Panc1 (cell line): ENCODE results near the gene SLC12A4. TPM values are rescaled to one million over a fixed set of nuclear protein-coding genes. Genes with fewer than 3 reads are reported as not detected.

Experiments
- ATAC-seq: fragments of 200-7000 bp; cut with Tn5 transposase; 2 replicates; pipeline ENCODE4 v1.9.1; 2020; ENCODE audit warnings: mild to moderate bottlenecking, moderate library complexity
- BruUV-seq: library from RNA; stranded (reverse); fragments of 400-500 nt; replicated peaks from 2 replicates; lab custom pipeline; 2021; lab: Mats Ljungman, UMichigan
- CTCF ChIA-PET: fragments of 300-600 bp; sonication (Branson Sonifier 250); formaldehyde crosslinking; loops from one replicate; lab custom pipeline; 2022; ENCODE audit warnings: antibody characterized with exemption; lab: Charles Lee
- POLR2A ChIA-PET: fragments of 300-600 bp; sonication (Branson Sonifier 250); formaldehyde crosslinking; loops from one replicate; lab custom pipeline; 2022; ENCODE audit warnings: antibody characterized with exemption; lab: Charles Lee
- DNase-seq: peaks from one replicate; pipeline ENCODE4 v3.0.0-alpha.2; 2010; ENCODE audit warnings: low read depth, low spot score
- H3K27ac ChIP-seq: 2 replicates; pipeline ENCODE4 v1.5.1; 2011; ENCODE audit warnings: mild to moderate bottlenecking, low read length, inconsistent platforms
- H3K27me3 ChIP-seq: fragments of 200-500 bp; sonication (Bioruptor generic); 2 replicates; pipeline ENCODE4 v1.6.0; 2014; ENCODE audit warnings: low read length, inconsistent platforms; ENCODE audit not compliant: control insufficient read depth, insufficient read depth
- H3K36me3 ChIP-seq: fragments of 200-500 bp; sonication (Bioruptor generic); 2 replicates; pipeline ENCODE4 v1.5.1; 2014; ENCODE audit warnings: inconsistent platforms, mild to moderate bottlenecking, low read length, moderate library complexity; ENCODE audit not compliant: control insufficient read depth, insufficient read depth
- H3K4me1 ChIP-seq: 2 replicates; pipeline ENCODE4 v1.5.1; 2011; ENCODE audit warnings: inconsistent platforms, mild to moderate bottlenecking, low read length, moderate library complexity; ENCODE audit not compliant: control insufficient read depth, insufficient read depth
- H3K4me3 ChIP-seq, 2 experiments: 2 replicates each; pipeline ENCODE4 v1.5.1; 2011 to 2012; ENCODE audit warnings: low read depth in 2 of 2, low read length in 2 of 2, mild to moderate bottlenecking in 2 of 2, inconsistent platforms in 1 of 2, moderate library complexity in 1 of 2
- H3K9me3 ChIP-seq: fragments of 200-500 bp; sonication (Bioruptor generic); 2 replicates; pipeline ENCODE4 v1.5.1; 2014; ENCODE audit warnings: low read depth, mild to moderate bottlenecking, inconsistent platforms, low read length, moderate library complexity; ENCODE audit not compliant: control insufficient read depth, insufficient read depth
- CTCF ChIP-seq: fragments of 450-650 bp; IDR thresholded peaks from 2 replicates; pipeline ENCODE4 v1.5.1; 2017; ENCODE audit warnings: mild to moderate bottlenecking
- POLR2AphosphoS5 ChIP-seq: IDR thresholded peaks from 2 replicates; pipeline ENCODE4 v1.6.1; 2012; ENCODE audit warnings: mild to moderate bottlenecking, low read depth, low read length, moderate library complexity
- REST ChIP-seq, 2 experiments: IDR thresholded peaks; 2 replicates each; pipeline ENCODE4 v1.6.1; 2011 to 2012; ENCODE audit warnings: low read depth in 2 of 2, control low read depth in 1 of 2, low read length in 1 of 2, mild to moderate bottlenecking in 1 of 2, moderate library complexity in 1 of 2; ENCODE audit not compliant: insufficient read depth in 1 of 2
- SIN3A ChIP-seq: IDR thresholded peaks from 2 replicates; pipeline ENCODE4 v1.6.1; 2012; ENCODE audit warnings: low read depth, mild to moderate bottlenecking, low read length, moderate library complexity, borderline replicate concordance; ENCODE audit not compliant: insufficient read depth
- TCF7L2 ChIP-seq: IDR thresholded peaks from 2 replicates; pipeline ENCODE4 v1.6.1; 2011; ENCODE audit warnings: mild to moderate bottlenecking, low read depth, low read length, inconsistent platforms
- in situ Hi-C: cut with HindIII; loops from 2 replicates; pipeline ENCODE4 v1.10.0; 2016; ENCODE audit warnings: low sequenced_read_pairs, low pct_unique_long_range_greater_than_20kb
- intact Hi-C: fragments of 100-400 bp; cut with micrococcal nuclease; formaldehyde crosslinking; loops from one replicate; pipeline ENCODE4 v1.10.0; 2022; ENCODE audit not compliant: unreplicated experiment
- total RNA-seq: library from RNA; stranded (reverse); gene quantifications from one replicate; pipeline ENCODE4 v1.2.1, GENCODE V29; 2021; ENCODE audit not compliant: unreplicated experiment

Gene SLC12A4
- total RNA-seq, 1 experiment from 2014 or later = 31.8 TPM

GRCh38 chr16:67909056-67909742, 59.2 kb downstream of the SLC12A4 start:
- intact Hi-C loops = no loop called here
- CTCF ChIA-PET = interaction anchor here (0.6 kb wide), 1 partner anchor 16 kb away, joined by 6 read pairs; the partner anchor contains the start of gene PSKH1

More at GRCh38 chr16:67909056-67909742, 59.2 kb downstream of the SLC12A4 start:
- H3K36me3 ChIP-seq = no peaks in the 10 kb centered on the region
- POLR2A ChIA-PET = no interaction called here
- no peak for ATAC-seq
- no peaks in the 10 kb centered on the region for H3K9me3 ChIP-seq
- no peak for TF ChIP-seq TCF7L2
- TF ChIP-seq SIN3A = no peak
- TF ChIP-seq POLR2AphosphoS5 = no peak
- TF ChIP-seq CTCF = no peak
- no peak for TF ChIP-seq REST (IDR thresholded peaks at IDR 0.05; ENCODE audit: insufficient read depth in 1 of 2, low read depth in 2 of 2, low read length in 1 of 2)
- no peak overlapping the region for H3K4me3 ChIP-seq
- BruUV-seq = no TSS peak
- no peaks in the 10 kb centered on the region for H3K27me3 ChIP-seq
- H3K4me1 ChIP-seq = no peaks in the 10 kb centered on the region
- no peak overlapping the region for H3K27ac ChIP-seq
- no peak for DNase-seq
- in situ Hi-C loops = no loop called here
